Right ventricle myocardium inferior (tissue), 1 donor: ENCODE data around the gene C20orf144. TPM values are rescaled to one million over a fixed set of nuclear protein-coding genes. Genes with fewer than 3 reads are reported as not detected.

Experiments
- ATAC-seq: fragments of 200-7000 bp; cut with Tn5 transposase; one replicate; pipeline ENCODE4 v1.9.1; 2020; ENCODE audit warnings: mild to moderate bottlenecking, moderate library complexity
- DNase-seq: peaks from one replicate; pipeline ENCODE4 v3.0.0; 2021; ENCODE audit errors: missing footprints
- intact Hi-C: fragments of 100-400 bp; cut with DNase I; formaldehyde crosslinking; loops from one replicate; pipeline ENCODE4 v1.11.0; 2022
- total RNA-seq: library from RNA; stranded (reverse); fragmentation: NEBNext Ultra II Directional; extraction: Animal tissue kit (Norgen Biotek cat#: 25700); gene quantifications from one replicate; pipeline ENCODE4 v1.2.1, GENCODE V29; 2021
- donor health status: DM: no; HTN: yes; CAD: no; lungs with severe emphysema.

The C20orf144 gene
- total RNA-seq, 1 donor from 2014 or later, result not detected

DNA sequence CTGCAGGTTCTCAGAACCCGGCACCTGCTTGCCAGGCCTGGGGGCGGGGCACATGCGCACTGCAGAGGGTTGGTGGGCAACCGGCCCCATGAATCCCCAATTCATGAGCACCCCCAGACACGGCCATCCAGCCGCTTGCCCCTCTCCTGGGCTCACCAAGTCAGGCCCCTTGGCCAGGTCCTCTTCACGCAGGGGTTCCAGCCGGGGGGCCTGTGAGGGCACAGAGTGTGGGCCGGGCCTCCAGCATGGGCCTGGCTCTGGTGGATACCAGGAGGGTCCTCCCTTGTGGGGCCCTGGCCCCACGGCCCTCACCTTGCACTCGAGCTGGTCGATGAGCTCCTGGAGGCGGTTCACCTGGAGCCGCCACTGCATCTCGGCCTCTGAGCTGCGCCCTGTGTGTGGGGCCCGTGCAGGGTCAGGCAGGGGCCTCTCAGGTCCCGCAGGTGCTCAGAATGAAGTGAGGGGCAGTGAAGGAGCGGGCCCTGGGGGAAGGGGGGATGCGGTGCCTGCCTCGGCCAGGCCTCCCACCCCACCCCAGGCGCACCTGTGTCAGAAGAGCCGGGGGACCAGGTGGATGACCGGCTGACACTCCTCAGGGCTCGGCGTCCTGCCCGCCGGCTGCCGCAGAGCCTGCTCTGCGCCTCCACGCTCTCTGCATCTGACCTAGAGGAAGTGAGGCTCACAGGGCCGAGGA is 2.6 kb upstream of the C20orf144 start:
- DNase-seq, result peak; percentile 56

DNA sequence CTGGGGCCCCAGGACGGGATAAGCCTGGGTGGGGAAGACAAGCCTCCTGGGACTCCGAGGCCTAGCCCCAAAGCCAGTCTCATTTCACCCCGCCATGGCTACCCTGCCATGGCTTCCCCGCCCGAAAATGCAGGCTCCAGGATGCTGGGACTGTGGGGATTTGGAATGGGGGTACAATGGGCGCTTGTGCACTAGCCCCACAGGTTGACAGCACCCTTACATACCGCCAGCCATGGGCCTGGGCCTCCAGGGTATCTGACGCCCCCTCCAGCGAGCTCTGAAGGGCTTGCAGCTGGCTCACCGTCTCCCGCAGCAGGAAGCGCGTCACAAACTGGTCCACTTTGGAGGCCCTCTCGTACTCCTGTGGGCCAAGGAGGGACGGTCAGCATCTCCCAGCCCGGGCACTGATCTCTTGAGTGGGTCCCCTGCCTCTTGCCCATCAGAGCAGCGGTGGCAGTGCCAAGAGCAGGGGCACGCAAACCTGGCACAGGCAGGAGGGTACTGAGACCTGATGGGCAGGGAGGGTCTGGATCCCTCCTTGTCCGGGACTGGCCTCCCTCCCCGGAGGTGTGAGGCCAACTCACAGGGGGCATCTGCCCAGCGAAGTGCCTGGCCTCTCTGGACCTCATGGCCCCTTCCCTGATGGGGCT is 2.0 kb upstream of the C20orf144 start:
- peak; percentile 53 for DNase-seq
- intact Hi-C loops, result no loop called here
- no peak for ATAC-seq

More for the DNA sequence above, 2.6 kb upstream of the C20orf144 start:
- ATAC-seq, result no peak
- intact Hi-C loops, result no loop called here

DNA sequence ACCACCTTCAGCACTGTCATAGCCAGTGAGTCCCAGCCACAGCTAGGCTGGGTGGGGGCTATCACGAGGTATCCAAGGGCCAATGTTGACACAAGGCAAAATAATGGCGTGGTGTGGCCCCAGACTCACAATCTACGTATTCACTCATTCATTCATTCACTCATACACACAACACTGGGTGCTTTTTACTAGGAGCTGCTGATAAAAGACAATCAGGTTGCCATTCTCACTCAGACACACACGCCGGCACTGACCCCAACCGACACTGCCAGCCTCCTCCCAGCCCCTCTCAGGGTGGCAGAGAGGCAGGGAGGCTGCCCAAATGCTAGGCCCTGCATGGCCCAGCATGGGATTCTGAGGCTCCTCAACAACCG is 1.5 kb upstream of the C20orf144 start:
- ATAC-seq (no peak), DNase-seq (peak; percentile 32)
- intact Hi-C loops, result no loop called here

DNA sequence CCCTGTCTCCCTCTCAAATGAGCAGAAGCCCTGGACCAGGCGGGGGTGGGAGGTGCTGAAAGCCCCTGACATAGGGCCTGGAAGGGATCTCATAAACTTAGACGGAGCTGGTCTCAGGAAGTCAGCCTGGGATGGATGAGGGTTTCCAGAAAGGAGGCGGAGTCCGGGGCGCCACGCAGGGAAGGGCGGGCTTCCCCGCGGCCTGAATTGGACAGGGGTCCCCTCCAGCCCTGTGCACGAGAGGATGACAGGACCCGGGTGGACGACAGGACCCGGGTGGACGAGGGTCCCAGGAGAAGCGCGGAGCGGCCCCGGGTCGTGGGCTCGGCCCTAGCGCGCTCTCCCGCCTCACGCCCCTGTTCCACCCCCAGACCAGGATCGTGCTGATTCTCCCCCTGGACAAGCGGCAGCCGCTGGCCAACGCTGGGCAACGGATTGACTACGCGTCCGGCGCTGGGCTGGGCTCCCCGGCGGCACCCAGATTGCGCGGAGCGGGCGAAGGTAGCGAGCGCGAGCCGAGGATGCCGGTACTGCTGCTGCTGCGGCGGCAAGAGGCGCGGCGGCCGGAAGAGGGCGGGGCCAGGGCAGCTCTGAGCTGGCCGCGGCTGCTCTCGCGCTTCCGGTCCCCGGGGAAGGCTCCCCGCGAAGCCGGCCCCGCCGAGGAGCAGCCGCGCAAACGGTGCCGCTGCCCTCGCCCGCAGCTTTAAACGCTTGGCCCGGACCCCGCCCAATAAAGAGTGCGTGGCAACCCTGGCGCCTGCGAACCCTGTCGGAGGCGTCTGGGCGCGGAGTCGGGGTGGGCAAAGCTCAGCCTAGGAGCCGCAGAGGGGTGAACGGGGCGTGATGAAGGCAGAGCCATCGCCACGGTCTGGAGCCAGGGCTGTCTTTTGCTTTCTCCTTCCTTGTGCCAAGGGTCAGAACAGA is 1.3 kb downstream of the C20orf144 start:
- ATAC-seq (peak; percentile 55), DNase-seq (peak; percentile 94)
- intact Hi-C loops, result no loop called here

DNA sequence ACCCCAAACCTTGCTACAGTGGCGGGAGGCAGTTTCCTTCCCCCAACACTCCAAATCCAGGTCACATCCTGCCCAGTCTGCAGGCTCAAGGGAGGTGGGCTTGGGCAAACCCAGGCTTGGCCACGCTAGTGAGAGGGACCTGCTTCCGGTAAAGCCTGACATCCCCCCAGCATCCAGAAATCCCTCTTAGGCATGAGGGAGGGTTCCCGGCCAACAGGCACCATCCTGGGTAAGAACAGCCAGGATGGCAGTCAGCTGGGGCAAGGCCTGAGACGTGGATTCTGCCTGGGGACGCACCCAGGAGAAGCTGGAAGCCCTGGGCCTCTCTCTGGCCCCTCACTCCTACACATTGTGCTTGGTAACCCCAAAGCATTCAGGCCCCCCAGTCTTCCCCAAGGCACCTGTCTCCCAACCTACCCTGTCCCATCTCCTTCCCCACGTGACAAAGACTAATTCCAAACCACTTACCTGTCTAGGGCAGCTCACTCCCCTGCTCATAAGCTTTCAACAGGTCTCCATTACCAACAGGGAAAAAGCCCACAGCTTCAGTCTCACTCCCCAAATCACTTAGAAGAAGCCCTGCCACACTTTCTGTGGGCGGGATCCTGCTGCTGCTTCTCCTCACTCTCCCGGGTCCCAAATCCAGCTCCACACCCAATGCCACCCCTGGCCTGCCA is 2.1 kb downstream of the C20orf144 start:
- no peak for DNase-seq
- no peak for ATAC-seq
- intact Hi-C loops, result no loop called here

DNA sequence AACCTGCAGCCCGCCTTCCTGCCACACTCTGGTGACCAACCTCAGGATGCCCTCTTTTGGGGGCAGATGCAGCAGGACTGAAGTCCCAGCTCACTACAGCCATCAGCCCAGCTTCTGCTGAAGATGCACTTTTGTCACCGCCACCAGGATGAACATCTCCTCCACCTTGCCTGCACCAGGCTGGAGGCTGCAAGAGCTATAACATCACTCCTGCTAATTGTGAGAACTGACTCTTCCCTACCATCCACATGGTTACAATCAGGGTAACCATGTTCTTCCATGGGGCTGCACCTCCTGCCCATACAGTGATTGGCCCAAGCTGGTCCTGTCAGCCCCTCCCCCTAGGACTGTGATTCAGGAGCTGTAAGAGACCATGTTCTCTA is 2.6 kb downstream of the C20orf144 start:
- ATAC-seq (no peak), DNase-seq (peak; percentile 13)
- intact Hi-C loops, result no loop called here

DNA sequence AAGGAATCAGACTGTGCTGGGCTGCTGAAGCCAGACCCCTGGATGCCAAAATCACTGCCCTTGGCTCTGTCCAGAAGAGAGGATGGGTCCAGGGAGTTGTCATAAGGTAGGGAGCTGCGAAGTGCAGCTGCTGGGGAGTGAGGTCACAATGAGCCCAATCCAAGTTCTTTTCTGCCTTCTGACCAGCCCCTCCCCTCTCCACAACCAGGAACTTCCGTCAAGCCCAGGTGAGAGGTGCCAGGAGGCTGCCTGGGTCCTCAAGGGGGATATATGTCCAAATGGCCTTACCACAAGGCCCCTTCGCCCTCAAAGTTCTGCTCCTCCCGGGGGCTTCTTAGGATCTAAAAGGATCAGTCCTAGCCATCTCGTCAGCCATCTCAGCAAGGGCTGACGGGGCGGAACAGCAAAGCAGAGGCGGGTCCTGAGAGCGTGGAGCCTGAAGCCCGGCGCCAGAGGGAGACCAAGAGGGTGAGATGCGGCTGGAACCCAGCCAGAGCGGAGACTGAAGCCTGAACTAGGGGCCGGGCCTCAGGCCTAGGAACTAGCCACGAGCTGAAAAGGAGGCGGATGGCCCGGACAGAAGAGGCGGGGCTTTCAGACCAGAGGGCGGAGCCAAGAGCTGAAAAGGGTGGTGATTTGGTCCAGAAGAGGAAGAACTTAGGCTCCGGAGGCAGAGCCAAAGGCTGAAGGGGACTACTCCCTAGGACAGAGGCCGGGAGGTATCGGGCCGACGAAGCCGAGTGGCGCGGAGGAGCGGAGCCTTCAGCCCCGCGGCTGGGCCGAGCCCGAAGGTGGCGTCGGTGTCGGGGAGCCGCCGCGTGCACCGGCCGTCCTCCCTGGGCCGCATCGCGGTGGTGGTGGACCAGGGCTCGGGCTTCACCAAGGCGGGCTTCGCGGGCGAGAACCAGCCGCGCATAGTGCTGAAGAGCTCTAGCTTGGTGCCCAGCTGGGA is 4.4 kb downstream of the C20orf144 start, which contains the start of gene ACTL10:
Gene ACTL10, plus strand, starts transcription at position 651 of the 952 bp plus-strand sequence. CDS start 555 bp downstream, outside the sequence.
- peak; percentile 99 for DNase-seq
- intact Hi-C loops, result no loop called here
- peak; percentile 82 for ATAC-seq

DNA sequence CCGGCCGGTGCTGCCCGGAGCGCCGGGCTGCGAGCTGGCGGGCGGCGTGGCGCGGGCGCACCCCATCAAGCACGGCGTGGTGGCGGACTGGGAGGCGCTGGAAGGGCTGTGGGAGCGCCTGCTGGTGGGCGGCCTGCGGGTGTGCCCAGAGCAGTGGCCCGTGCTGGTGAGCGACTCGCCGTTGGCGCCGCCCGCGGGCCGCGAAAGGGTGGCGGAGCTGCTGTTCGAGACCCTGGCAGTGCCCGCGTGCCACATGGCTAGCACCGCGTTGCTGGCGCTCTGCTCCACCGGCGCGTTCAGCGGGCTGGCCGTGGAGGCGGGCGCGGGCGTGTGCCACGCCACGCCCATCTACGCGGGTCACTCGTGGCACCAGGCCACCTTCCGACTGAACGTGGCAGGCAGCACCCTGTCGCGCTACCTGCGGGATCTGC is 5.1 kb downstream of the C20orf144 start:
- peak; percentile 22 for ATAC-seq
- peak; percentile 87 for DNase-seq
- intact Hi-C loops, result no loop called here

DNA sequence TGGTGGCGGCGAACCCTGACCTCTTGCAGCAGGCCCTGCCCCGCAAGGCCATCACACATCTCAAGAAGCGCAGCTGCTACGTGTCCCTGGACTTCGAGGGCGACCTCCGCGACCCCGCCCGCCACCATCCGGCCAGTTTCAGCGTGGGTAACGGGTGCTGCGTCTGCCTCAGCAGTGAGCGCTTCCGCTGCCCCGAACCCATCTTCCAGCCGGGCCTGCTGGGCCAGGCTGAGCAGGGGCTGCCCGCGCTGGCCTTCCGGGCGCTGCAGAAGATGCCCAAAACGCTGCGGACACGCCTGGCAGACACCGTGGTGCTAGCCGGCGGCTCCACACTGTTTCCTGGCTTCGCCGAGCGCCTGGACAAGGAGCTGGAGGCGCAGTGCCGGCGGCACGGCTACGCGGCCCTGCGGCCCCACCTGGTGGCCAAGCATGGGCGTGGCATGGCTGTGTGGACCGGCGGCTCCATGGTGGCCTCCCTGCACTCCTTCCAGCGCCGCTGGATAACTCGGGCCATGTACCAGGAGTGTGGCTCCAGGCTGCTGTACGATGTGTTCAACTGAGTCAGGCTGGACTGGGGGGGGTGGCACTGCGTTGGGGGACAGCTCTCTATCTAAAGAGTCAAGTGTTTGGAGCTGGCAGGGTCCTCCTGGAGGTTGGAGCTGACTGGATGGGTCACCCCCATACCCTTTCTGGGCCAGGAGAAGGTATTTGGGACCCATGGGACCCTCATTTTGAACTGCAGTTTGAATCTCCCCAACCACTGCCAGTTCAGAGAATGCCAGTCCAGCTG is 5.7 kb downstream of the C20orf144 start:
- ATAC-seq, result peak; percentile 59
- peak; percentile 93 for DNase-seq
- intact Hi-C loops, result loop anchor here (2.0 kb wide), 1 partner anchor 211 kb away; no protein-coding TSS in a partner anchor

DNA sequence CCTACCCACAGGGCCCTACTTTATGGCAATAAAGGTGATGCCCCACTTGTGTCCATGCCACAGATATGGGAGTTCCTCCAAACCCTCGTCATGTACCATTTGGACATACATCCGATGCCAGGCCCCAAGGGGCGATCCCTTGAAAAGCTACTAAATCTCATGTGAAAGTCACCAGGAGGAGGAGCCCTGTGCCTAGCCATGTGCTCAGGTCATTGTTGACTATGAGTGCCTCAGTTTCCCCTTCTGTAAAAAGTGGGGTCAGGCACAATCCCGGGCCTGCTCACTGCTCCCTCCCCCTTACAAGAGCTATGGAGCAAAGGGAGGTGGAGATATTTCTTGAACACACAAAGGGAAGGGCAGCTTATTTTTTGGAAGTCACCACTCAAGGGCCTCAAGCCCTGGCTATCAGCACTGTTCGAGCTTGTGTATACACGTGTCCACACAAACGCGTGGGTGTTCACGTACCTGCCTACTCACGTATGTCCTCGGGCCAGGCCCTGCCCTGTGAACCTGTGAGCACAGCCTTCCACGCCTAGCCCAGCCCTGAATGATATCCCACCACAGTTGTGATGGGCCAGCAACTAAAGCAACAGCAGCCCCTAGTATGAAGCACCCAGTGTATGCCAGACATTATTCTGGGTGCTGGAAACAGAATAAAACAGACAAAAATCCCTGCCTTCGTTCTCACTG is 6.5 kb downstream of the C20orf144 start:
- intact Hi-C loops, result loop anchor here (2.0 kb wide), 1 partner anchor 212 kb away; no protein-coding TSS in a partner anchor
- no peak for DNase-seq
- ATAC-seq, result no peak

DNA sequence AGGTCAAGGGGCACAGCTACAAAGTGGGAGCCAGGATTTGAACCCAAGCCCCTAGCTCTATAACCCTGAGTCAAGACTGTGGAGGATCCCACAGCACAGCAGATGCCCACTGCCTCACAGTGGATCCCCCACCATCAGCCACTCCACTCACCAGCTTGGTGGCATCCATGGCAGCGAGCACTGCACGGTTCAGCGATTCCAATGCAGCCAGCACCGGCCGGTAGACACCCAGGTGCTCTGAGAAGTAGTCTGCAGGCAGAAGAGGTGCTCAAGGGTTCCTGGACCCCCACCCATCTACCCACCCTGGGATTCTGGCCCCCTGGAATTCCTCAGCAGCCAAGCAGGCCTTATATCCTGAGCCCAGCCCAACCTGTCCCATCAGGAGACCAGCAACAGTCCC is 7.1 kb downstream of the C20orf144 start:
- ATAC-seq, result no peak
- intact Hi-C loops, result loop anchor here (2.0 kb wide), 1 partner anchor 212 kb away; no protein-coding TSS in a partner anchor
- DNase-seq, result no peak

DNA sequence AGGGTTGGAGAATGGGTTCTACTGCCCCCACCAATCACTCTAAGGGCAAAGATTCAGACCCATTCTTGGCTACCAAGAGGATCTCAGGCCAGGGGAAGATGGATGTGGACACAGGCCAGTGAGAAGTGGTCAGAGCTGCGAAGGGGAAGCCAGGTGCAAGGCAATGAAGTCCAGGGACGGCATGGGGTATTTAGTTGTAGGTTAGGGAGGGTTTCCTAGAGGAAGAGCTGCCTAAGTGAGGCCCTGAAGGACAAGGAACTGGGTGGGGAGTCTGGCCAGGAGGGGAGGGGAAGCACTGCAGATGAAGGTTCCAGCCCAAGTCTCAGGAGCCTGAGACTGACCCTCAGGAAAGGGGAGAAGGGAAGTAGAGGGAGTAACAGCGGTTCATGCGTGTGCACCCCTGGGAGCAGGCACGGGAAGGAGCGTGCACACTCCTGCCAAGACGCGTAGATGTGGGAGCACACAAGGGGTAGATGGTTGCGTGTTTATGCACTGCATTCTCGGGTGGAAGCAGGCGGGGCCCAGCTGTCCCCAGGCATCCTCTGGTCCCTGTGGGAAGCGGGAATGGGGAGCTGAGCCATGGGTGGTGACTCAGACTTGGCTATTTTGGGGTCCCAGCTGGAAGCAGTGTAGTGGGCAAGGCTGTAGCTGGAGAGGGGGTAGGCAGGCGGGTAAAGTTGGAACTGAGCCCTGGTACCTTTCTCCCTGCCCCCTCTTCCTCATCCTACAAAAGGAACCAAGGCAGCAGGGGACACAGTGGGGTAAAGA is 7.9 kb downstream of the C20orf144 start:
- DNase-seq, result no peak
- intact Hi-C loops, result loop anchor here (2.0 to 5.0 kb wide), 3 partner anchors 52 to 268 kb away; partner anchors contain the start of genes CDK5RAP1 and PXMP4
- ATAC-seq, result no peak

DNA sequence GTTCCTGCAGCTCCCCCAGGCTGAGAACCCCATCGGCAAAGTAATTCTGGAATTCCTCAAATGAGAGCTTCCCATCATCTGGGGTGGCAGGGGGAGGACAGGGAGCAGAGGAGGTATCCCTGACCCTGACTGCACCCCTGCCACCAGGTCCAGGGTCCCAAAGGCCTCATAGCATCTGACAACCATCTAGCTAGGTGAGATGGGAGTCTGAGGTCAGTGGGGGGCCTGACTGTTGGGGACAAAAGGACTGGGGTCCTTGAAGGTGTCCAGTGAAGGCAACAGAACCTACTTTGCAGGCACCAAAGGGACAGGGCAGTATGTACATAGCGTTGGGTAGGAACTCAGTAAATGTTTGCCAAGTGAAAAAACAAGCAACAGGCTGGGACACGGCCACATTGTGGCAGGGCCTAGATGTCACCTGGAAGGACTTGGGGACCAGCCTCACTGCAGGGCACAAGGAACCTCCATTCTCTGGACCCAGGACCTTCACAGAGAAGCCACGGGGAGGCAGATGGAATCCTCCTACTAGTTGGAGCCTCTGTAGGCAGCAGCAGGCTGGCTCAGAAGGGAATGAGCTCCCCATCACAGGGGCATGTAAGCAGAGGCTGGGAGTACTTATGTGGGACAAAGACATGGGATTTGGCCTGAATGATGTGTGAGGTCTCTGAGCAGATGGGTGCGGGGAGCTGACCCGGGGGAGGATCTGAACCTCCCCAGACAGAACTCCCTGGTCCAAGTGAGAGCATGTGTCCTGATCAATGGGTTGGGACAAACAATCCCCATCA is 8.8 kb downstream of the C20orf144 start:
- no peak for DNase-seq
- ATAC-seq, result no peak
- intact Hi-C loops, result loop anchor here (5.0 kb wide), 2 partner anchors 51 to 269 kb away; partner anchors contain the start of genes CDK5RAP1 and PXMP4

DNA sequence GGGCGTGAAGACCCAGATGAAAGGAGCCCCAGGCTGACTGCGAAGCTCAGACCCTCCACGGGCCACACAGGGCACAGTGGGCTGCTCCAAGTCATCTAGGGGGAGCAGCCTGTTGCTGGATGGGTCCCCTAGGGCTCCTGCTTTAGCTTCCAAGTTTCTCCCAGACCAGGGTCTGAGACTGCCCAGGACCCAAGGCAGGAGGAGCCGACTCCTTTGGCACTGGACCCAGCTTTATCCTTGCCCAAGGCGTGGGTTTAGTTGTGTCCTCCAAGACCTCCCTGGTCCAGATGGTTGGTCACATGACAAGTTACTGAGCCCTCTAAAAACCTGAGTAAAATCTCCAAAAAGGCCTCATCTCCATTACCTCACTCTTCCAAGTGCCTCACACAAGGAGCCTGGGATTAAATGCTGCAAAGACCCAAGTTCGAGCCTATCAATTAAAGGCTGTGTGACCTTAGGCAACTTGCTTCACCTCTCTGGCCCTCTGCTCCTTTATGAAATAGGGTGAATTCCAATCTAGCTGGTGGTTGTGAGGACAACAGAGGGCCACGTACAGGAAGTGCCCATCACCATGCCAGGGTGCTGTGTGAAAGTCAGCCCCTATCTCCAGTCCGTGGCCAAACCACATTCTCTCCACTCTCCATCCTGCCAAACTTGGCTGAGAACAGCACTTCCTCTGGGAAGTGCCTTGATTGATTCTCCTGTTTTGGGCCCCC is 9.6 kb downstream of the C20orf144 start:
- ATAC-seq (no peak), DNase-seq (no peak)
- intact Hi-C loops, result loop anchor here (5.0 kb wide), 2 partner anchors 51 to 269 kb away; partner anchors contain the start of genes CDK5RAP1 and PXMP4
